Pancreas (tissue), 10 donors: ENCODE data around the gene FNDC3B. TPM values are rescaled to one million over a fixed set of nuclear protein-coding genes. Genes with fewer than 3 reads are reported as not detected.
"Not testable (repeated sequence)": the region's sequence is repeated elsewhere in the genome, so short reads cannot be mapped to it uniquely, and the experiment has no call there.

Source experiments
- ATAC-seq, 4 donors: fragments of 200-7000 bp; cut with Tn5 transposase; one replicate each; pipeline versions ENCODE4 v1.8.0 to v1.9.1; 2020; ENCODE audit warnings: mild to moderate bottlenecking in 4 of 4, moderate library complexity in 4 of 4
- DNase-seq, 6 donors: peaks; one replicate each; pipeline ENCODE4 v3.0.0-alpha.2; 2020
- FAIRE-seq: peaks from 2 replicates; lab custom pipeline; 2012; peaks lifted over from hg19 to GRCh38; lab: Jason Lieb, UNC
- H3K27ac ChIP-seq, 4 donors: fragments of 200-600 bp; sonication (generic); 1 replicate in 3 of 4; 2 replicates in 1 of 4; pipeline versions ENCODE4 v1.5.0 to v1.8.0; 2020
- H3K27me3 ChIP-seq, 4 donors: fragments of 200-600 bp; one replicate each; pipeline ENCODE4 v1.8.0; 2021
- H3K36me3 ChIP-seq, 3 donors: fragments of 200-600 bp; sonication (generic) in 1 of 3; one replicate each; pipeline versions ENCODE4 v1.5.0 to v1.8.0; 2020 to 2021
- H3K4me1 ChIP-seq, 3 donors: fragments of 200-600 bp; one replicate each; pipeline ENCODE4 v1.8.0; 2021
- H3K4me3 ChIP-seq, 4 donors: fragments of 200-600 bp; sonication (generic) in 2 of 4; one replicate each; pipeline versions ENCODE4 v1.5.0 to v1.8.0; 2020 to 2021
- H3K9me3 ChIP-seq, 4 donors: fragments of 200-600 bp; one replicate each; pipeline ENCODE4 v1.8.0; 2021
- WGBS, 2 donors: extraction: QIAGEN DNeasy Blood & Tissue Kit; methylation state at CpG; one replicate each; pipeline ENCODE4 v1.1.7; 2013; 5-methylcytosine and 5-hydroxymethylcytosine counted together
- intact Hi-C, 3 donors: fragments of 100-400 bp; cut with DNase I; formaldehyde crosslinking; loops; one replicate each; pipeline versions ENCODE4 v1.11.1 to v1.14.2; 2022
- polyA plus RNA-seq, 2 donors: library from polyadenylated mRNA; stranded (reverse); fragments of 200-250 nt; gene quantifications; one replicate each; pipeline ENCODE4 v1.2.3, GENCODE V29; 2013
- total RNA-seq, 6 donors: library from RNA; stranded (reverse); fragmentation: NEBNext Ultra II Directional in 4 of 6; extraction: Animal tissue kit (Norgen Biotek cat#: 25700) in 4 of 6; gene quantifications; one replicate each; pipeline versions ENCODE4 v1.2.1 to v1.2.4, GENCODE V29; 2021 to 2023
- TF ChIP-seq, protein P1 (sequence below), 4 donors: fragments of 200-600 bp; sonication (generic) in 3 of 4; IDR thresholded peaks; one replicate each; pipeline versions ENCODE4 v1.5.0 to v1.8.0; 2021; ENCODE audit warnings: antibody characterized with exemption in 4 of 4
- donor health status: healthy with polysubstance abuse.
- donor health status: DM: no; HTN: no; CAD: no; lungs with moderate emphysema.
- donor health status: DM: no; HTN: no; CAD: no.
- donor health status: control.
- donor health status: control.
- donor health status: Bipolar disorder and iron deficiency.
- donor health status: DM: yes; HTN: yes; CAD: no.
- donor health status: DM: no; HTN: no; CAD: no.
- donor health status: DM: no; HTN: no; CAD: no.
- donor health status: DM: yes; HTN: yes; CAD: no.

Gene FNDC3B
- total and polyA plus RNA-seq, 8 donors: 9.3 to 126 (median 73.2) TPM

DNA sequence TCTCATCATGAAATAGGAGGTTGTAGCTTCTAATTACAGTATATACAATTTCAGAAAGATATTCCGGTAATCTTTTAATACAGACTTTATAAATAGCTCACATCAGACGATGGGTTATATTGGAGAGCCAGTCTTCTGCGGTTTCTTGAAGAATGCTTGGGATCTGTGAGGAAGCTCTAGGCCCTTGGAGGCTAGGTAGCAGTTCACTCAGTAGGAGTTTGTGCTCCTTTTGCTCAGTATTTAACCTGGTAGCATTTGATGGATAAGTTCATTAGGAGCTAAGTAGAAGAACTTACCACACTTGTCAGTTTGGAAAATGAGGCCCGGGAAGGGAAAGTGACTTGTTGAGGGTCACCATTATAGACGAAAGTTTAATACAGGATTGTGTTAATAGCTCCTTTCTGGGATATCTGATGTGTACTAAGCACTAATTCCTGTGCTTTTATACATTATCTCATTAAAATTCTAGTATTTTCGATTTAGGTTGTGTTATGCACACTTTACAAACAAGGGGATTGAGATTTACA is 2.8 kb downstream of the FNDC3B start:
- peak overlapping the region in 3 of 4 donors; percentile 90 to 97 (median 97) for H3K4me3 ChIP-seq
- no peak for DNase-seq
- no peaks in the 10 kb centered on the region for H3K36me3 ChIP-seq
- 29 to 40% methylated on average over 6 of the region's 6 CpGs for WGBS, 2 donors
- no peaks in the 10 kb centered on the region for H3K27me3 ChIP-seq
- FAIRE-seq: no peak
- TF ChIP-seq, protein P1, sequence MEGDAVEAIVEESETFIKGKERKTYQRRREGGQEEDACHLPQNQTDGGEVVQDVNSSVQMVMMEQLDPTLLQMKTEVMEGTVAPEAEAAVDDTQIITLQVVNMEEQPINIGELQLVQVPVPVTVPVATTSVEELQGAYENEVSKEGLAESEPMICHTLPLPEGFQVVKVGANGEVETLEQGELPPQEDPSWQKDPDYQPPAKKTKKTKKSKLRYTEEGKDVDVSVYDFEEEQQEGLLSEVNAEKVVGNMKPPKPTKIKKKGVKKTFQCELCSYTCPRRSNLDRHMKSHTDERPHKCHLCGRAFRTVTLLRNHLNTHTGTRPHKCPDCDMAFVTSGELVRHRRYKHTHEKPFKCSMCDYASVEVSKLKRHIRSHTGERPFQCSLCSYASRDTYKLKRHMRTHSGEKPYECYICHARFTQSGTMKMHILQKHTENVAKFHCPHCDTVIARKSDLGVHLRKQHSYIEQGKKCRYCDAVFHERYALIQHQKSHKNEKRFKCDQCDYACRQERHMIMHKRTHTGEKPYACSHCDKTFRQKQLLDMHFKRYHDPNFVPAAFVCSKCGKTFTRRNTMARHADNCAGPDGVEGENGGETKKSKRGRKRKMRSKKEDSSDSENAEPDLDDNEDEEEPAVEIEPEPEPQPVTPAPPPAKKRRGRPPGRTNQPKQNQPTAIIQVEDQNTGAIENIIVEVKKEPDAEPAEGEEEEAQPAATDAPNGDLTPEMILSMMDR (IDR thresholded peaks at IDR 0.05): no peak
- no peak for ATAC-seq
- no peaks in the 10 kb centered on the region for H3K9me3 ChIP-seq
- H3K27ac ChIP-seq: peak overlapping the region; percentile 8 to 100 (median 76)
- H3K4me1 ChIP-seq: peaks cover 18 to 31% (median 19%) of the 10 kb centered on the region in 3 donors
- intact Hi-C loops: loop anchor here in 1 of 3 donors (10.0 kb wide), 1 partner anchor 53 kb away; no protein-coding TSS in a partner anchor

GRCh38 chr3:172042663-172043179 is 3.3 kb downstream of the FNDC3B start:
- peak in 2 of 4 donors; percentile 1 for ATAC-seq
- DNase-seq: peak in 2 of 6 donors; percentile 35 to 64
- not testable (repeated sequence) for H3K27me3 ChIP-seq, H3K36me3 ChIP-seq, H3K9me3 ChIP-seq, FAIRE-seq
- 42 to 49% methylated on average over 21 of the region's 21 CpGs for WGBS, 2 donors
- peaks cover 19 to 34% (median 23%) of the 10 kb centered on the region in 3 donors for H3K4me1 ChIP-seq
- H3K27ac ChIP-seq: peak overlapping the region in 3 of 4 donors; percentile 52 to 100 (median 100)
- peak overlapping the region in 3 of 4 donors; percentile 90 to 97 (median 97) for H3K4me3 ChIP-seq
- intact Hi-C loops: loop anchor here in 1 of 3 donors (10.0 kb wide), 1 partner anchor 52 kb away; no protein-coding TSS in a partner anchor

- 44 to 48% methylated on average over 5 of the region's 5 CpGs for WGBS, 2 donors
- intact Hi-C loops: loop anchor here in 1 of 3 donors (10.0 kb wide), 1 partner anchor 52 kb away; no protein-coding TSS in a partner anchor
- Histone ChIP-seq H3K4me1 (peaks cover 19 to 35% (median 29%) of the 10 kb centered on the region in 3 donors), H3K9me3 (no peaks in the 10 kb centered on the region), H3K4me3 (peak overlapping the region in 3 of 4 donors; percentile 90 to 97 (median 97)), H3K36me3 (no peaks in the 10 kb centered on the region), H3K27ac (peak overlapping the region in 2 of 4 donors; percentile 100), H3K27me3 (no peaks in the 10 kb centered on the region)
- no peak for ATAC-seq
- DNase-seq: no peak
- TF ChIP-seq, protein P1 (IDR thresholded peaks at IDR 0.05): no peak
- FAIRE-seq: no peak
Observed at GRCh38 chr3:172043233-172043632, 3.9 kb downstream of the FNDC3B start.

- Histone ChIP-seq H3K4me1 (peaks cover 16 to 32% (median 26%) of the 10 kb centered on the region in 3 donors), H3K4me3 (peak overlapping the region in 2 of 4 donors; percentile 90 to 97), H3K36me3 (no peaks in the 10 kb centered on the region), H3K27ac (peak overlapping the region in 2 of 4 donors; percentile 100), H3K9me3 (no peaks in the 10 kb centered on the region), H3K27me3 (no peaks in the 10 kb centered on the region)
- DNase-seq (no peak), ATAC-seq (no peak), FAIRE-seq (no peak)
- TF ChIP-seq, protein P1 (IDR thresholded peaks at IDR 0.05): no peak
- intact Hi-C loops: loop anchor here in 1 of 3 donors (10.0 kb wide), 1 partner anchor 51 kb away; no protein-coding TSS in a partner anchor
- 37 to 45% methylated on average over 5 of the region's 5 CpGs for WGBS, 2 donors
Observed at GRCh38 chr3:172043766-172044165, 4.4 kb downstream of the FNDC3B start.

DNA sequence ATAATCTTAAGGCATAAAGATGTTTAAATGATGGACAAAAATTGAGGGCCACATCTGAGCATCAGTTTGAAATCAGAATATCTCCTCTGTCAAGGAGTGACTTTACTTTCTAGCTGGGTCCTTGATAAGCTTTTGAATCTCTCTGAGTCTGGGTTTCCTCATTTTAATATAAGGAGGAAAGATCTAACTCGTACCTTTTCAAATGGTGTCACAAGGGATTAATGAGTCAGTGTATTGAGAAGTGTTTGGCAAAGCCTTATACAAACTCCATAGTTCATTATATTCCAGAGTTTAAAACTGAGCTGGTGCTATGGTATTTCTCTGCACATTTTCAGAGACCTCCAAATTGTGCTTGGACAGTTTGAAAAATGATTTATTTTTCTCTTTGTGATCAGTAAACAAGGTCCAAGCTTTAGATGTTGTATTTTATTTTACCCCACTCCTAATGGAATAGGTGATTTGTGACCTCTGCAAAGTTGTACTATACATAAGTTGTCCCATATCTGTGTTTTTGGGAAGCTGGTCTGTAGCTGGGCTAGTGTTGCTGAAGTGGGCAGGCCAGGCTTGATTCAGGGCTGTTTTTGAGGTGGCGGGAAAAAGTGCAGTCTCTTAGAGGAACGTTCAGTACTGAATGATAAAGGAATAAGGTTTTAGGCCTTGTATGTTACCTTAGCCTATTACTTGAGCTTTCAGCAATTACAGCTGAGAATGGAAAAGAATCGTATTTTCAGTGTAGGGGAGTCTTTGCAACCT is 5.6 kb downstream of the FNDC3B start:
- intact Hi-C loops: loop anchor here in 1 of 3 donors (10.0 kb wide), 1 partner anchor 50 kb away; no protein-coding TSS in a partner anchor
- Histone ChIP-seq H3K9me3 (no peaks in the 10 kb centered on the region), H3K4me3 (peak overlapping the region in 1 of 4 donors; percentile 14), H3K27ac (peak overlapping the region in 2 of 4 donors; percentile 22 to 100), H3K27me3 (no peaks in the 10 kb centered on the region), H3K36me3 (no peaks in the 10 kb centered on the region), H3K4me1 (peaks cover 11 to 32% (median 22%) of the 10 kb centered on the region in 3 donors)
- WGBS, 2 donors: 31% methylated on average over 4 of the region's 4 CpGs
- FAIRE-seq (no peak), ATAC-seq (no peak), DNase-seq (no peak)
- TF ChIP-seq, protein P1 (IDR thresholded peaks at IDR 0.05): no peak
